HG02981 (cell line): ENCODE data around the gene TNFSF12.

Experiments
- ATAC-seq: cut with Tn5 transposase; IDR thresholded peaks from one replicate; pipeline ENCODE4 v1.9.1; 2021; ENCODE audit warnings: mild to moderate bottlenecking, moderate library complexity; ENCODE audit not compliant: unreplicated experiment

TNFSF12 gene

GRCh38 chr17:7563115-7563869, 14.4 kb downstream of the TNFSF12 start:
- no peak for ATAC-seq

- ATAC-seq: no peak
Observed at GRCh38 chr17:7569571-7569970, 20.7 kb downstream of the TNFSF12 start.

GRCh38 chr17:7570351-7570750, 21.5 kb downstream of the TNFSF12 start:
- no peak for ATAC-seq

GRCh38 chr17:7572338-7572587, 23.4 kb downstream of the TNFSF12 start:
- ATAC-seq: peak; percentile 84

- peak; percentile 5 for ATAC-seq
Observed at GRCh38 chr17:7572588-7573323, 23.9 kb downstream of the TNFSF12 start.

- no peak for ATAC-seq
Observed at GRCh38 chr17:7573324-7574080, 24.6 kb downstream of the TNFSF12 start.

- ATAC-seq: no peak
Observed at GRCh38 chr17:7574176-7574953, 25.5 kb downstream of the TNFSF12 start.

GRCh38 chr17:7575481-7575883, 26.6 kb downstream of the TNFSF12 start:
- no peak for ATAC-seq

GRCh38 chr17:7575959-7576358, 27.1 kb downstream of the TNFSF12 start:
- no peak for ATAC-seq

- ATAC-seq: no peak
Observed at GRCh38 chr17:7576432-7576937, 27.6 kb downstream of the TNFSF12 start.

- ATAC-seq: no peak
Observed at GRCh38 chr17:7577327-7578199, 28.7 kb downstream of the TNFSF12 start.

- ATAC-seq: peak; percentile 43
Observed at GRCh38 chr17:7579001-7579833, 30.4 kb downstream of the TNFSF12 start, which contains the start of gene CD68. CD68 (plus strand) TSS chr17:7579638; CDS start chr17:7579678, 40 bp downstream.

- ATAC-seq: no peak
Observed at GRCh38 chr17:7579834-7580603, 31.2 kb downstream of the TNFSF12 start.

- no peak for ATAC-seq
Observed at GRCh38 chr17:7580604-7581575, 32.0 kb downstream of the TNFSF12 start.

- ATAC-seq: no peak
Observed at GRCh38 chr17:7582396-7583252, 33.8 kb downstream of the TNFSF12 start.
